ENCODE data around the gene BAG2.

GRCh38 chr6:57123111-57123510 lies 49.0 kb upstream of the BAG2 start:
- TF ChIP-seq CTCF (conservative IDR thresholded peaks at IDR 0.05; ENCODE audit: low read length) (no peak), EZH2phosphoT487 (IDR thresholded peaks at IDR 0.05; ENCODE audit: borderline replicate concordance) (no peak)
